NCI-H2081 treated with DMSO at 0.1 percent for 48 hours (cell line): Measurements from ENCODE around the gene FOXP1.

Source experiments
- DNase-seq: peaks from one replicate; lab custom pipeline; 2025; lab: John Stamatoyannopoulos, UW

Gene FOXP1

GRCh38 chr3:71398157-71398836, 185.2 kb downstream of the FOXP1 start:
- DNase-seq: no peak

- no peak for DNase-seq
Observed at GRCh38 chr3:71397726-71398125, 185.8 kb downstream of the FOXP1 start.

- DNase-seq: no peak
Observed at GRCh38 chr3:71397046-71397445, 186.5 kb downstream of the FOXP1 start.

- DNase-seq: no peak
Observed at GRCh38 chr3:71395927-71396695, 187.4 kb downstream of the FOXP1 start.

- no peak for DNase-seq
Observed at GRCh38 chr3:71395470-71395869, 188.1 kb downstream of the FOXP1 start.

- DNase-seq: no peak
Observed at GRCh38 chr3:71393745-71394144, 189.8 kb downstream of the FOXP1 start.

- DNase-seq: no peak
Observed at GRCh38 chr3:71393093-71393492, 190.4 kb downstream of the FOXP1 start.

- no peak for DNase-seq
Observed at GRCh38 chr3:71392251-71392650, 191.3 kb downstream of the FOXP1 start.

- no peak for DNase-seq
Observed at GRCh38 chr3:71391361-71391760, 192.2 kb downstream of the FOXP1 start.

GRCh38 chr3:71389911-71390573, 193.5 kb downstream of the FOXP1 start:
- no peak for DNase-seq

- DNase-seq: no peak
Observed at GRCh38 chr3:71389191-71389590, 194.3 kb downstream of the FOXP1 start.

GRCh38 chr3:71388535-71389120, 194.9 kb downstream of the FOXP1 start:
- DNase-seq: no peak

- DNase-seq: no peak
Observed at GRCh38 chr3:71387586-71387985, 195.9 kb downstream of the FOXP1 start.

- no peak for DNase-seq
Observed at GRCh38 chr3:71384837-71385716, 198.5 kb downstream of the FOXP1 start.

- DNase-seq: no peak
Observed at GRCh38 chr3:71384388-71384787, 199.1 kb downstream of the FOXP1 start.

- DNase-seq: no peak
Observed at GRCh38 chr3:71380096-71380495, 203.4 kb downstream of the FOXP1 start.

GRCh38 chr3:71378509-71378908, 205.0 kb downstream of the FOXP1 start:
- DNase-seq: no peak

- DNase-seq: no peak
Observed at GRCh38 chr3:71376911-71377310, 206.6 kb downstream of the FOXP1 start.

GRCh38 chr3:71376503-71376902, 207.0 kb downstream of the FOXP1 start:
- no peak for DNase-seq

- no peak for DNase-seq
Observed at GRCh38 chr3:71374582-71374981, 208.9 kb downstream of the FOXP1 start.

- no peak for DNase-seq
Observed at GRCh38 chr3:71372911-71373637, 210.5 kb downstream of the FOXP1 start.
